Activated T-cell treated with anti-CD3 and anti-CD28 coated beads for 48 hours (primary cell): ENCODE data around the gene ROPN1.
"Not testable (repeated sequence)": the region's sequence is repeated elsewhere in the genome, so short reads cannot be mapped to it uniquely, and the experiment has no call there.

Source experiments
- DNase-seq: peaks from one replicate; pipeline ENCODE4 v3.0.0-alpha.2; 2020; ENCODE audit warnings: low read depth

The ROPN1 gene

GRCh38 chr3:123991730-123992588, at the start of gene ROPN1:
Gene ROPN1 (minus strand): TSS chr3:123992124. CDS start chr3:123980481, 11,643 bp downstream.
- DNase-seq = not testable (repeated sequence)

- no peak for DNase-seq
These were observed 49.6 kb upstream of the ROPN1 start for GRCh38 chr3:124041553-124041952.

- DNase-seq = no peak
These were observed 45.4 kb upstream of the ROPN1 start for GRCh38 chr3:124037326-124037725.

- DNase-seq = not testable (repeated sequence)
These were observed 44.3 kb upstream of the ROPN1 start for GRCh38 chr3:124036214-124036613.

- DNase-seq = no peak
These were observed 43.7 kb upstream of the ROPN1 start for GRCh38 chr3:124035463-124036121.

GRCh38 chr3:124034844-124035152, 42.9 kb upstream of the ROPN1 start:
- DNase-seq = no peak

GRCh38 chr3:124034016-124034843, 42.3 kb upstream of the ROPN1 start:
- DNase-seq = peak; percentile 1

- DNase-seq = peak; percentile 0
These were observed 41.6 kb upstream of the ROPN1 start, which contains the start of gene KALRN for GRCh38 chr3:124033360-124034015. Gene KALRN (plus strand): TSS chr3:124033369.

- DNase-seq = peak; percentile 69
These were observed 41.0 kb upstream of the ROPN1 start for GRCh38 chr3:124032881-124033359.

GRCh38 chr3:124032311-124032880, 40.5 kb upstream of the ROPN1 start:
- DNase-seq = no peak

- DNase-seq = no peak
These were observed 34.6 kb upstream of the ROPN1 start for GRCh38 chr3:124026516-124026915.

- DNase-seq = not testable (repeated sequence)
These were observed 31.6 kb upstream of the ROPN1 start for GRCh38 chr3:124023531-124023930.

GRCh38 chr3:124019291-124019690, 27.4 kb upstream of the ROPN1 start:
- no peak for DNase-seq

GRCh38 chr3:124017502-124017901, 25.6 kb upstream of the ROPN1 start:
- not testable (repeated sequence) for DNase-seq

GRCh38 chr3:124016483-124016882, 24.6 kb upstream of the ROPN1 start:
- not testable (repeated sequence) for DNase-seq

- DNase-seq = no peak
These were observed 22.5 kb upstream of the ROPN1 start for GRCh38 chr3:124014366-124014942.

- not testable (repeated sequence) for DNase-seq
These were observed 16.4 kb upstream of the ROPN1 start for GRCh38 chr3:124008321-124008720.

- DNase-seq = no peak
These were observed 15.3 kb upstream of the ROPN1 start for GRCh38 chr3:124007186-124007585.

- not testable (repeated sequence) for DNase-seq
These were observed 10.6 kb upstream of the ROPN1 start for GRCh38 chr3:124002405-124003079.

GRCh38 chr3:124001366-124001765, 9.4 kb upstream of the ROPN1 start:
- DNase-seq = not testable (repeated sequence)
